ENCODE data around the gene ADSL.

The ADSL gene

DNA sequence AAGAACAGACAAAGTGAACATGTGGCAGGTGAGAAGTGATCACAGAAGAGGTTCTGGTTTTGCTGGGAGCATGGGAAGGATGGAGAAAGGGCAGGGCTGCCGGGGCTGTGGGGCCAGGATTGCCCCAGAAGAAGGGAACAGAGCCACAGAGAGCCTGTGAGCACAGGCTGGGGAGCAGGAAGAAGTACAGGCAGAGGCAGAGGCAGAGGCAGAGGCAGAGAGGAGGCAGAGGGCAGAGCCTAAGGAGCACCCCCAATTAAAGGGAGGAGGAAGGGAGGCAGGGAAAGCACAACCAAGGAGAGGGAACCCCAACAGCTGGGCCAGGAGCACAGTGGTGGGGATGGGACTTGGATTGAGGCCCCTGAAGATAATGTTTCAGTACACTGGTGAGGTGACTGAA lies 75.6 kb downstream of the ADSL start:
- DNase-seq (ENCODE audit: extremely low read depth, low read depth) = no peak
- no peak for TF ChIP-seq CTCF (IDR thresholded peaks at IDR 0.05; ENCODE audit: low read depth, low read length)

DNA sequence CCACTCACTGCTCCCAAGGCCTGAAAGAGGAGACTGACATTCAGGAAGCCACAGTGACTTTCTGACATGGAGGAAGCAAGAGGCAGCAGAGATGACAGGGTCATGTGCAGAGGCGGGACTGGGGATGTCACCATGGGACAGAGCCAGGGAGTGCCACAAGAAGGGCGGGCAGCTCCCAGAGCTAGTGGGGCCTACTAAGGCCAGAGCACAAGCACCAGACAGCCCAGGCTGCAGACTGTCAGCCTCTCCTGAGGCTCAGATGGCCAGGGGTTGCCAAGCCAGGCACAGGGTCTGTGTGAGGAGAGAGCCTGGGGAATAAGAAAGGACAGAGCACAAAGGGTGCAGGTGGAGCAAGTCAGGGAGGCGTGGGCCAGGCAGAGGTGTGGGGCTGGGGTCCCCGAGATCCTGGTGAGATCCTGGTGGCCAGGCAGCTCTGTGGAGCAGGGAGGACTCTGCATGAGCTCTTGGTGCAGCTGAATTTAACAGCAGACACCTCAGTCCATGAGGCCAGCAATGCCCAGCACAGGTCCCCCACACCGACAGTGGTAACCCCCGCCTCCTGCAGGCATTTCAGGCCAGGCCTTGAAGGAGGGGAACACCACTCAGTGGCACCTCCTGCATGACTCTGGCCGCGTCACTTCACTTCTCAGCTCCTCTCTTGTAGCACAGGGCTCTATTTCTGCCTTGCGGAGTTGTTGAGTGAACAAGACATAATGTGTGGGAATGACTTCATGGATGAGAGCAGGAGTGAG lies 76.4 kb downstream of the ADSL start:
- no peak for DNase-seq (ENCODE audit: extremely low read depth, low read depth)
- TF ChIP-seq CTCF (IDR thresholded peaks at IDR 0.05; ENCODE audit: low read depth, low read length) = no peak

- no peak for TF ChIP-seq CTCF (IDR thresholded peaks at IDR 0.05; ENCODE audit: low read depth, low read length)
- no peak for DNase-seq (ENCODE audit: extremely low read depth, low read depth)
Observed at GRCh38 chr22:40423310-40423688, 77.0 kb downstream of the ADSL start.

GRCh38 chr22:40423882-40424640 lies 77.8 kb downstream of the ADSL start:
- no peak for DNase-seq (ENCODE audit: extremely low read depth, low read depth)
- TF ChIP-seq CTCF (IDR thresholded peaks at IDR 0.05; ENCODE audit: low read depth, low read length) = no peak

DNA sequence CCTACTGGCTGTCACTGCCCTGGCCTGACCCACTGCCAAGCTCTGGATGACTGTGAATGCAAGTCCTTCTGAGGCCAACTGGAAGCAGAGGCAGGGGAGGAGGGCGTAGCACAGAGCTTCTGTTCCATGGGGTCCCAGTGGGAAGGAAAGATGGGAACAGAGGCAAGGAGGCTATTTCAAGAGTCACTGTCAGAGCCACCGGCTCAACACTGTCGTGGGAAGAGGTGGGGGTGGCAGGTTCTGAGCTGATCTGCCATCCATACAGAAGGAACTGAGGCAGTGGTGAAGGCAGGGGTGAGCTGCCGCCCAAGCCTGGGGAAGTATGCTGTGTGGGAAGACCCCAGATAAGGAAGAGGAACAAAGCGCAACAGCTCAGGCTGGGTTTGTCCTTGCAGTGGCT lies 78.8 kb downstream of the ADSL start:
- DNase-seq (ENCODE audit: extremely low read depth, low read depth) = no peak

GRCh38 chr22:40426594-40427333 lies 80.5 kb downstream of the ADSL start:
- TF ChIP-seq CTCF (IDR thresholded peaks at IDR 0.05; ENCODE audit: low read depth, low read length) = no peak
- DNase-seq (ENCODE audit: extremely low read depth, low read depth) = no peak

More for the DNA sequence above, 78.8 kb downstream of the ADSL start:
- no peak for TF ChIP-seq CTCF (IDR thresholded peaks at IDR 0.05; ENCODE audit: low read depth, low read length)

- TF ChIP-seq CTCF (IDR thresholded peaks at IDR 0.05; ENCODE audit: low read depth, low read length) = no peak
- no peak for DNase-seq (ENCODE audit: extremely low read depth, low read depth)
Observed at GRCh38 chr22:40428796-40429195, 82.5 kb downstream of the ADSL start.

Measured in AG09319 (cell line).